Chondrocyte (in vitro differentiated cells): ENCODE data around the gene IPO4. TPM values are rescaled to one million over a fixed set of nuclear protein-coding genes. Genes with fewer than 3 reads are reported as not detected.

Source experiments
- DNase-seq: peaks from one replicate; pipeline ENCODE4 v3.0.0; 2021; ENCODE audit warnings: mixed read lengths, low spot score
- H3K27ac Mint-ChIP-seq: one replicate; pipeline ENCODE4 v1.8.0; 2021; ENCODE audit warnings: mild to moderate bottlenecking, moderate library complexity, mixed read lengths; ENCODE audit not compliant: unreplicated experiment
- H3K27me3 Mint-ChIP-seq: 2 replicates; pipeline ENCODE4 v1.8.0; 2021; ENCODE audit warnings: low read depth, mixed read lengths
- H3K36me3 Mint-ChIP-seq: 2 replicates; pipeline ENCODE4 v1.8.0; 2021; ENCODE audit warnings: low read depth, mixed read lengths
- H3K4me1 Mint-ChIP-seq: 2 replicates; pipeline ENCODE4 v1.8.0; 2021; ENCODE audit warnings: low read depth, mild to moderate bottlenecking, mixed read lengths
- H3K4me3 Mint-ChIP-seq: one replicate; pipeline ENCODE4 v1.8.0; 2021; ENCODE audit warnings: mild to moderate bottlenecking, moderate library complexity, mixed read lengths; ENCODE audit not compliant: unreplicated experiment
- H3K9me3 Mint-ChIP-seq: 2 replicates; pipeline ENCODE4 v1.8.0; 2021; ENCODE audit warnings: low read depth, mixed read lengths
- long read RNA-seq: library from polyadenylated mRNA; stranded (forward); transcript quantifications from one replicate; pipeline ENCODE4 v2.0.0, GENCODE V29; 2021
- total RNA-seq: library from RNA; stranded (reverse); gene quantifications from 3 replicates; pipeline ENCODE4 v1.2.1, GENCODE V29; 2021
- TF ChIP-seq, protein P1 (sequence below): fragments of 200-600 bp; sonication (generic); IDR thresholded peaks from 2 replicates; pipeline ENCODE4 v1.5.0; 2021; ENCODE audit warnings: antibody characterized with exemption, mild to moderate bottlenecking, moderate library complexity

IPO4 gene, protein sequence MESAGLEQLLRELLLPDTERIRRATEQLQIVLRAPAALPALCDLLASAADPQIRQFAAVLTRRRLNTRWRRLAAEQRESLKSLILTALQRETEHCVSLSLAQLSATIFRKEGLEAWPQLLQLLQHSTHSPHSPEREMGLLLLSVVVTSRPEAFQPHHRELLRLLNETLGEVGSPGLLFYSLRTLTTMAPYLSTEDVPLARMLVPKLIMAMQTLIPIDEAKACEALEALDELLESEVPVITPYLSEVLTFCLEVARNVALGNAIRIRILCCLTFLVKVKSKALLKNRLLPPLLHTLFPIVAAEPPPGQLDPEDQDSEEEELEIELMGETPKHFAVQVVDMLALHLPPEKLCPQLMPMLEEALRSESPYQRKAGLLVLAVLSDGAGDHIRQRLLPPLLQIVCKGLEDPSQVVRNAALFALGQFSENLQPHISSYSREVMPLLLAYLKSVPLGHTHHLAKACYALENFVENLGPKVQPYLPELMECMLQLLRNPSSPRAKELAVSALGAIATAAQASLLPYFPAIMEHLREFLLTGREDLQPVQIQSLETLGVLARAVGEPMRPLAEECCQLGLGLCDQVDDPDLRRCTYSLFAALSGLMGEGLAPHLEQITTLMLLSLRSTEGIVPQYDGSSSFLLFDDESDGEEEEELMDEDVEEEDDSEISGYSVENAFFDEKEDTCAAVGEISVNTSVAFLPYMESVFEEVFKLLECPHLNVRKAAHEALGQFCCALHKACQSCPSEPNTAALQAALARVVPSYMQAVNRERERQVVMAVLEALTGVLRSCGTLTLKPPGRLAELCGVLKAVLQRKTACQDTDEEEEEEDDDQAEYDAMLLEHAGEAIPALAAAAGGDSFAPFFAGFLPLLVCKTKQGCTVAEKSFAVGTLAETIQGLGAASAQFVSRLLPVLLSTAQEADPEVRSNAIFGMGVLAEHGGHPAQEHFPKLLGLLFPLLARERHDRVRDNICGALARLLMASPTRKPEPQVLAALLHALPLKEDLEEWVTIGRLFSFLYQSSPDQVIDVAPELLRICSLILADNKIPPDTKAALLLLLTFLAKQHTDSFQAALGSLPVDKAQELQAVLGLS
- 26.7 to 46.2 TPM (median 27.4 TPM) in 3 replicates for total RNA-seq
- long read RNA-seq, transcript IPO4-201 (30 exons, 3,646 nt) = major isoform, 18 of 25 reads
- long read RNA-seq, partial matches to known transcripts = 1 of 25 reads
- long read RNA-seq, other reads (novel, unspliced or antisense) = 6 of 25 reads

DNA sequence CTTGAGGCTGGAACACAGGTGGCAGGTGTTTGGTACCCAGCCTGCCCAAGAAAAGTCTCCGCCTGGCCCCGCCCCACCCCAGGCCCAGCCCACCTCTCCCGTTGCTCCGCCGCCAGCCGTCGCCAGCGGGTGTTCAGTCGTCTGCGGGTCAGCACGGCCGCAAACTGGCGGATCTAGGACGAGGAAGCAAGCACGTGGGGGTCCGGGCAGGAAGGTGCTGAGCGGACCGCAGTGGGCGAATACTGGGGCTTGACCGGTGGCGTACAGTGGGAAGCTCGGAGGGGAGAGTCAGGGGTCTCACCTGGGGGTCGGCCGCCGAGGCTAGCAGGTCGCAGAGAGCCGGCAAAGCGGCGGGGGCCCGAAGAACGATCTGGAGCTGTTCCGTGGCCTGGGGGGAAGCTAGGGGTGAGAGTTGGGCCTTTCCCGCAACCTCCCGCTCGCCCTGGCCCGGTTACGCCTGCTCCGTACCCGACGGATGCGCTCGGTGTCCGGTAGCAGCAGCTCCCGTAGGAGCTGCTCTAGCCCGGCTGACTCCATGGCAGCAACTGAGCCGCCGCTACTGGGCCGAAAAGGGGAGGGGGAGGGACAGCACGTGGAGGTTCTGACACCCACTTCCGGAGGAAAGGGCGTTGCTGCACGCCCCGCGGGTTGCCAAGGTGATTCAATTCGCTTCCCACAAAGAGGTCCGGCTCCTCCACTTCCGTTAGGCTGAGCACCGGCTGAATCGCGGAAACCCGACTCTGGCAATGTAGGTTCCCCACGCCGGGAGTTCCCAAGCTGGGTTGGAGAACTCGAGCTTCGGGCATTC is at the start of gene IPO4:
Gene IPO4 (minus strand): TSS at position 566 of the 808 bp plus-strand sequence. CDS start 29 bp downstream, at position 537.
- no peak for DNase-seq
- TF ChIP-seq, protein P1, sequence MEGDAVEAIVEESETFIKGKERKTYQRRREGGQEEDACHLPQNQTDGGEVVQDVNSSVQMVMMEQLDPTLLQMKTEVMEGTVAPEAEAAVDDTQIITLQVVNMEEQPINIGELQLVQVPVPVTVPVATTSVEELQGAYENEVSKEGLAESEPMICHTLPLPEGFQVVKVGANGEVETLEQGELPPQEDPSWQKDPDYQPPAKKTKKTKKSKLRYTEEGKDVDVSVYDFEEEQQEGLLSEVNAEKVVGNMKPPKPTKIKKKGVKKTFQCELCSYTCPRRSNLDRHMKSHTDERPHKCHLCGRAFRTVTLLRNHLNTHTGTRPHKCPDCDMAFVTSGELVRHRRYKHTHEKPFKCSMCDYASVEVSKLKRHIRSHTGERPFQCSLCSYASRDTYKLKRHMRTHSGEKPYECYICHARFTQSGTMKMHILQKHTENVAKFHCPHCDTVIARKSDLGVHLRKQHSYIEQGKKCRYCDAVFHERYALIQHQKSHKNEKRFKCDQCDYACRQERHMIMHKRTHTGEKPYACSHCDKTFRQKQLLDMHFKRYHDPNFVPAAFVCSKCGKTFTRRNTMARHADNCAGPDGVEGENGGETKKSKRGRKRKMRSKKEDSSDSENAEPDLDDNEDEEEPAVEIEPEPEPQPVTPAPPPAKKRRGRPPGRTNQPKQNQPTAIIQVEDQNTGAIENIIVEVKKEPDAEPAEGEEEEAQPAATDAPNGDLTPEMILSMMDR = no peak
- Mint-ChIP-seq H3K9me3 (no peaks in the 10 kb centered on the region), H3K4me1 (peaks cover 25% of the 10 kb centered on the region), H3K4me3 (peak within 1 kb of the TSS; percentile 84), H3K27ac (peak within 1 kb of the TSS; percentile 91), H3K27me3 (no peaks in the 10 kb centered on the region), H3K36me3 (peaks cover 13% of the 10 kb centered on the region)

DNA sequence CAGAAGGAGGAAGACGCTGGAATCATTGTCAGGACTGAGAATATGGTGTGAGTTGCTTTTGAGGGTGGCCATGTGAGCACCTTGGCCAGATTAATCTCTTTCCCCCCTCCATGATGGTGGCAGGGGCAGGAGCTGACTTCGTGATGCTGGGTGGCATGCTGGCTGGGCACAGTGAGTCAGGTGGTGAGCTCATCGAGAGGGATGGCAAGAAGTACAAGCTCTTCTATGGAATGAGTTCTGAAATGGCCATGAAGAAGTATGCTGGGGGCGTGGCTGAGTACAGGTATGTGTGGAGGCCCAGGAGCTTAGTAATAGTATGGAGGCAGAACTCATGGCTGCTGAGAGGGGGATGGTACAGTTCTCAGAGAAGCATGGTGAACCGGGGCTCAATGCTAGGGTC is 49.5 kb upstream of the IPO4 start:
- Mint-ChIP-seq H3K4me1 (peaks cover 74% of the 10 kb centered on the region), H3K27me3 (no peaks in the 10 kb centered on the region), H3K36me3 (peaks cover 22% of the 10 kb centered on the region), H3K27ac (peak overlapping the region; percentile 30), H3K9me3 (no peaks in the 10 kb centered on the region), H3K4me3 (no peak overlapping the region)
- no peak for DNase-seq
- TF ChIP-seq, protein P1 = no peak

GRCh38 chr14:24237463-24237955 is 48.9 kb upstream of the IPO4 start:
- no peak for DNase-seq
- H3K4me3 Mint-ChIP-seq = no peak overlapping the region
- TF ChIP-seq, protein P1 = no peak
- H3K36me3 Mint-ChIP-seq = peaks cover 22% of the 10 kb centered on the region
- no peaks in the 10 kb centered on the region for H3K9me3 Mint-ChIP-seq
- peaks cover 74% of the 10 kb centered on the region for H3K4me1 Mint-ChIP-seq
- no peaks in the 10 kb centered on the region for H3K27me3 Mint-ChIP-seq
- no peak overlapping the region for H3K27ac Mint-ChIP-seq

- DNase-seq = no peak
- TF ChIP-seq, protein P1 = no peak
- Mint-ChIP-seq H3K9me3 (no peaks in the 10 kb centered on the region), H3K27ac (no peak overlapping the region), H3K4me3 (no peak overlapping the region), H3K36me3 (peaks cover 22% of the 10 kb centered on the region), H3K27me3 (no peaks in the 10 kb centered on the region), H3K4me1 (peaks cover 74% of the 10 kb centered on the region)
Observed at GRCh38 chr14:24236689-24237462, 48.3 kb upstream of the IPO4 start.
